Retina (tissue), 1 donor: Measurements from ENCODE around the gene SAMSN1.

ENCODE experiments used
- DNase-seq: peaks from one replicate; pipeline ENCODE4 v3.0.0-alpha.2; 2016

SAMSN1 gene

GRCh38 chr21:14483296-14483695 lies 62.8 kb downstream of the SAMSN1 start:
- no peak for DNase-seq

DNA sequence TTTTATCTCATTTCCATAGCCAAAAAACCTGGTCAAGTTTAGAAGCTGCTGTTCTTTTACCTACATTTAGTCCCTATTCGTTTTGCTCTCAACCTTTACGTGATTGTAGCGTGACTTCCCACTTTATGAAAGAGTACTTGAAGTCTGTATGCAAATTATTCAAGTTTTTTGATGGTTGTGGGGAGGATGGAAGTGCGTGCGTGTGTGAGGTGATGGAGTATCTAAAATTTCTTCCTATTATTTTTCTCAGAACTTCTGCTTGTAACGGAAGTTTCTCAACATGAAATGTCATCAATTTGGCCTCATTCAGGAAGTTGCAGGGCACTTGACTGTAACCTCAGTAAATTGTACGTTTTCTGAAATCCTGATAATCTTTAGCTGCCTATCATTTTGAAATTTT lies 64.0 kb downstream of the SAMSN1 start:
- no peak for DNase-seq

DNA sequence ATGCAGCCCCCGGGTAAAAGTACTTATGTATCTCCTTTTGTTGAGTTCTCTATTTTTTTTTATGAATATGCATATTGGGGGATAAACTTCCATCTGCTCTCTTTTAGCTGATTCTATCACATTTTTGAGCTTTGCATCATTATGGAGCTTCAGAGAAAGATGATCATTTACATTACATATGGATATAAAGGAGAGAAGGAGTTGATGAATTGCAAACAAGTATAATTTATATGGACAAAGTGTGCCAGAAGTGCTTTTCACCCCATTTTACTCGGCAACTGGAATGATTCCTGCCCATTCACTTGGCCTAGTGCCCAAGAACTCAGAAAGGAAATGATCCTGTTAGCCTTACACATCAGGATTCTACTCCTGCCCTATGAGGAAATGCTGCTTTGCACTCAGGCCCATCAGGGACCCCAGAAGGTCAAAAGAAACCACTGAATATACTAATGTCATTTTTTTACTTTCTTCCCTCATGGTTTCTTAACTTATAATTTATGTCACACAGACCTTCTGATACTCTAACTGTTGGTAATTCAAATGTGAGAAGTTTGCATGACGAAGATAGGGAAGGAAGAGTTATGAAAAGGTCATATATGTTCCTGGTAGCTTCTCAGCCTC lies 65.6 kb downstream of the SAMSN1 start:
- DNase-seq = no peak

- no peak for DNase-seq
Observed at GRCh38 chr21:14479241-14479786, 66.8 kb downstream of the SAMSN1 start.

DNA sequence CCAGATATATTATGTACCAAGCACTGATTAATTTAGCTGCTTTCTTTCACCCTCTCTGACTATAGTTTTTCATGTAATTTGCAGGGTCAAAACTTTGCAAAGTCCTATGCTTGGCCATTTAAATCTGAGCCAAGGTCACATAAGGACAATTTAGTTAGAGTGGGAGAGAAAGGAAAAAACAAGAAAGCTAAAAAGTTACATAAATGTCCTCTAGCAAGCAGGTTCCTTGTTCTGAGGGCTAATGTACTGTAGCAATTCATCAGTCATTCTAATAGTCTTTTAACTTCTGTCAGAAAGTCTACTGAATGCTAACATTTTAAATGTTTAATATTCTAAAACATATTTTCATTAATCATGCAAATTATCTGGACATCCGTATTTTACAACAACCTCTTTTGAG lies 68.3 kb downstream of the SAMSN1 start:
- no peak for DNase-seq

- no peak for DNase-seq
Observed at GRCh38 chr21:14477133-14477532, 69.0 kb downstream of the SAMSN1 start.

- no peak for DNase-seq
Observed at GRCh38 chr21:14474995-14475394, 71.1 kb downstream of the SAMSN1 start.

DNA sequence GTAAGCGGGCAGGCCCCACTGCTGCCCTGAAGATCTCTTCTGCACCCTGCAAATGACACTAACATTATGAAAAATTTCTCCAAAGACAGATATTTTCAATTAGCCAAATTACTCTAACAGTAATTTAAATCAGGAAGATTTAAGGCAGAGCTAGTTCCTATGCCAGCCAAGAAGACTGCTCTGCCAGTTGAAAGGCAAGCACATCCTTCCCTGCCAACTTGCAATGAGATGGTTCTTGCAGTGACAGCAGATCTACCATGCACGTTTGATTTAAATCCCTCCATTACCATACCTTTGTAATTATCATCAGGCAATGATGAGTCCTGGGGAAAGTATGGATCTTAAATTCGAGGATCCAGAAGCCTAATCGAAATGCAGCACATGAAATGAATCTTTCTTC lies 76.5 kb downstream of the SAMSN1 start:
- no peak for DNase-seq

DNA sequence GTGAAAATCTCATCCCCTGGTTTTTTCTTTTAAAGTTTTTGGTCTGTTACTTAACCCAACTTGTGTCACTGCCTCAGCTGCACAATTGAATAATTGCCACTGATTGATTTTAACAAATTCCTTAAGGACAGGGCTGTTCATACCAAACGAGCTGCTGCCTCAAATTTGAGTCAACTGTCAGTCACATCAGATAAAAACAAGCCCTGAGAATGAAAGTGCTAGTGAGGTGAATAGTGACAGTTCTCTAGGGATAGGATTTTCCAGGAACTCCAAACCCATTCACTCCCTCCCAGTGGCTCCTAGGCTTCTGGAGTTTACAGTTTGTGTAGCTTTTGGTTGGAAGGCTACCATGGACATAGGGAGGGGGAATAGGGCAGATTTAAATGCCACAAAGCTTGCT lies 79.4 kb downstream of the SAMSN1 start:
- no peak for DNase-seq

GRCh38 chr21:14457762-14458161 lies 88.4 kb downstream of the SAMSN1 start:
- no peak for DNase-seq

- no peak for DNase-seq
Observed at GRCh38 chr21:14456911-14457310, 89.2 kb downstream of the SAMSN1 start.

GRCh38 chr21:14454016-14455009 lies 91.8 kb downstream of the SAMSN1 start:
- peak; percentile 8 for DNase-seq

- peak; percentile 11 for DNase-seq
Observed at GRCh38 chr21:14453339-14454015, 92.6 kb downstream of the SAMSN1 start.

GRCh38 chr21:14452727-14453241 lies 93.3 kb downstream of the SAMSN1 start:
- peak; percentile 47 for DNase-seq

- peak; percentile 52 for DNase-seq
Observed at GRCh38 chr21:14452031-14452726, 93.9 kb downstream of the SAMSN1 start.

GRCh38 chr21:14451546-14451945 lies 94.6 kb downstream of the SAMSN1 start:
- DNase-seq = peak; percentile 48

- no peak for DNase-seq
Observed at GRCh38 chr21:14448784-14449183, 97.3 kb downstream of the SAMSN1 start.

DNA sequence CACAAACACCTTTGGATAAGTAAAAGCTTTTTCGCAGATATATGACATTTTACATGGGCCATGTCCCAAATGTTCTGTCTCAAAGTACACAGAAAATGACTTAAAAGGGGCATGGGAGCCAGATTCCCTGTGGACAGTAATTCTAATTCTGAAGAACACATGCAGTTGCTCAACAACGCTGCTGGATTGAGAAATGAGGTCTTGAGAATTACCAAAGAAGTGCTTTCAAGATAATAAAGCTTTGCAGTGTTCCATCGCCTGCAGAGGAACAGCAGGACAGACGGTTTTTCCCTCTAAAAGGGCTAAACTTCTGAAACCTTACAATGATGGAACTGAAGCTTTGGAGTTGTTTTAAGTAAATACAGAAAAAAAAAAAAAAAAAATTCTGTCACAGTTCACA lies 107.9 kb downstream of the SAMSN1 start:
- no peak for DNase-seq

- DNase-seq = no peak
Observed at GRCh38 chr21:14435423-14435822, 110.7 kb downstream of the SAMSN1 start.
